Glutamatergic neuron (in vitro differentiated cells): ENCODE data around the gene AXL. TPM values are rescaled to one million over a fixed set of nuclear protein-coding genes. Genes with fewer than 3 reads are reported as not detected.
"Not testable (repeated sequence)": the region's sequence is repeated elsewhere in the genome, so short reads cannot be mapped to it uniquely, and the experiment has no call there.

Source experiments
- DNase-seq: peaks from one replicate; pipeline ENCODE4 v3.0.0; 2022
- H3K27ac Mint-ChIP-seq: one replicate; pipeline ENCODE4 v1.8.0; 2020; ENCODE audit warnings: mild to moderate bottlenecking, mixed read lengths, inconsistent platforms; ENCODE audit not compliant: unreplicated experiment
- H3K27me3 Mint-ChIP-seq: one replicate; pipeline ENCODE4 v1.8.0; 2020; ENCODE audit warnings: mild to moderate bottlenecking, moderate library complexity, mixed read lengths, inconsistent platforms; ENCODE audit not compliant: unreplicated experiment
- H3K36me3 Mint-ChIP-seq: one replicate; pipeline ENCODE4 v1.8.0; 2020; ENCODE audit warnings: mild to moderate bottlenecking, mixed read lengths, inconsistent platforms; ENCODE audit not compliant: unreplicated experiment
- H3K4me1 Mint-ChIP-seq: one replicate; pipeline ENCODE4 v1.8.0; 2020; ENCODE audit warnings: mild to moderate bottlenecking, low read depth, mixed read lengths, inconsistent platforms; ENCODE audit not compliant: unreplicated experiment
- H3K4me3 Mint-ChIP-seq: one replicate; pipeline ENCODE4 v1.8.0; 2020; ENCODE audit warnings: mild to moderate bottlenecking, mixed read lengths, inconsistent platforms; ENCODE audit not compliant: unreplicated experiment
- H3K9me3 Mint-ChIP-seq: one replicate; pipeline ENCODE4 v1.8.0; 2020; ENCODE audit warnings: mild to moderate bottlenecking, moderate library complexity, mixed read lengths, inconsistent platforms; ENCODE audit not compliant: unreplicated experiment
- CTCF ChIP-seq: fragments of 200-600 bp; sonication (generic); IDR thresholded peaks from one replicate; pipeline ENCODE4 v1.5.0; 2021; ENCODE audit not compliant: partially characterized antibody, unreplicated experiment
- total RNA-seq: library from RNA; stranded (reverse); fragmentation: NEBNext Ultra II Directional; extraction: Animal tissue kit (Norgen Biotek cat#: 25700); gene quantifications from one replicate; pipeline ENCODE4 v1.2.1, GENCODE V29; 2021; ENCODE audit not compliant: unreplicated experiment

The AXL gene
- total RNA-seq, 1 donor from 2014 or later: not detected

- Mint-ChIP-seq H3K27me3 (no peaks in the 10 kb centered on the region), H3K4me3 (no peak overlapping the region), H3K4me1 (no peaks in the 10 kb centered on the region), H3K36me3 (no peaks in the 10 kb centered on the region), H3K9me3 (no peaks in the 10 kb centered on the region), H3K27ac (no peak overlapping the region)
- DNase-seq: no peak
- TF ChIP-seq CTCF: no peak
These were observed 57.2 kb downstream of the AXL start for GRCh38 chr19:41276231-41276630.

GRCh38 chr19:41278478-41278877 is 59.5 kb downstream of the AXL start:
- no peaks in the 10 kb centered on the region for H3K9me3 Mint-ChIP-seq
- H3K36me3 Mint-ChIP-seq: no peaks in the 10 kb centered on the region
- H3K27ac Mint-ChIP-seq: no peak overlapping the region
- H3K4me3 Mint-ChIP-seq: no peak overlapping the region
- no peak for TF ChIP-seq CTCF
- H3K27me3 Mint-ChIP-seq: no peaks in the 10 kb centered on the region
- DNase-seq: no peak
- no peaks in the 10 kb centered on the region for H3K4me1 Mint-ChIP-seq

GRCh38 chr19:41288673-41289530 is 69.9 kb downstream of the AXL start:
- no peaks in the 10 kb centered on the region for H3K4me1 Mint-ChIP-seq
- DNase-seq: no peak
- no peaks in the 10 kb centered on the region for H3K36me3 Mint-ChIP-seq
- no peaks in the 10 kb centered on the region for H3K9me3 Mint-ChIP-seq
- no peak overlapping the region for H3K27ac Mint-ChIP-seq
- no peak for TF ChIP-seq CTCF
- H3K4me3 Mint-ChIP-seq: no peak overlapping the region
- peaks cover 3% of the 10 kb centered on the region for H3K27me3 Mint-ChIP-seq

GRCh38 chr19:41289814-41290213 is 70.8 kb downstream of the AXL start:
- H3K4me1 Mint-ChIP-seq, H3K27me3 Mint-ChIP-seq, DNase-seq, H3K36me3 Mint-ChIP-seq, H3K9me3 Mint-ChIP-seq, H3K4me3 Mint-ChIP-seq: not testable (repeated sequence)
- H3K27ac Mint-ChIP-seq: peak overlapping the region; percentile 62

GRCh38 chr19:41294393-41294792 is 75.4 kb downstream of the AXL start:
- H3K4me3 Mint-ChIP-seq: no peak overlapping the region

More at GRCh38 chr19:41294393-41294792, 75.4 kb downstream of the AXL start:
- peaks cover 7% of the 10 kb centered on the region for H3K4me1 Mint-ChIP-seq
- H3K27me3 Mint-ChIP-seq: peaks cover 3% of the 10 kb centered on the region
- DNase-seq: no peak
- no peaks in the 10 kb centered on the region for H3K36me3 Mint-ChIP-seq
- TF ChIP-seq CTCF: no peak
- no peak overlapping the region for H3K27ac Mint-ChIP-seq
- peaks cover 4% of the 10 kb centered on the region for H3K9me3 Mint-ChIP-seq
